Mucosa of rectum (tissue), 2 donors: ENCODE data around the gene JTB.

Experiments used
- H3K27ac ChIP-seq, 2 donors: one replicate each; pipeline ENCODE4 v1.7.0; 2013; ENCODE audit warnings: inconsistent platforms in 2 of 2, low read depth in 2 of 2, low read length in 2 of 2
- H3K27me3 ChIP-seq, 2 donors: one replicate each; pipeline ENCODE4 v1.7.0; 2013; ENCODE audit warnings: low read length in 2 of 2; ENCODE audit not compliant: control insufficient read depth in 2 of 2, insufficient read depth in 2 of 2
- H3K36me3 ChIP-seq, 2 donors: one replicate each; pipeline ENCODE4 v1.7.0; 2013; ENCODE audit warnings: low read length in 2 of 2; ENCODE audit not compliant: control insufficient read depth in 2 of 2, insufficient read depth in 2 of 2
- H3K4me1 ChIP-seq, 2 donors: one replicate each; pipeline ENCODE4 v1.7.0; 2013; ENCODE audit warnings: low read length in 2 of 2, mild to moderate bottlenecking in 1 of 2; ENCODE audit not compliant: control insufficient read depth in 2 of 2, insufficient read depth in 2 of 2
- H3K4me3 ChIP-seq, 2 donors: one replicate each; pipeline ENCODE4 v1.7.0; 2013; ENCODE audit warnings: low read length in 2 of 2
- H3K9ac ChIP-seq, 2 donors: one replicate each; pipeline ENCODE4 v1.7.0; 2013; ENCODE audit warnings: low read length in 2 of 2, low read depth in 1 of 2, mild to moderate bottlenecking in 1 of 2
- H3K9me3 ChIP-seq, 2 donors: one replicate each; pipeline ENCODE4 v1.7.0; 2013; ENCODE audit warnings: low read length in 2 of 2; ENCODE audit not compliant: control insufficient read depth in 2 of 2
- donor health status: healthy.
- donor health status: Normal muscosa, but diverticular disease.

Gene JTB

DNA sequence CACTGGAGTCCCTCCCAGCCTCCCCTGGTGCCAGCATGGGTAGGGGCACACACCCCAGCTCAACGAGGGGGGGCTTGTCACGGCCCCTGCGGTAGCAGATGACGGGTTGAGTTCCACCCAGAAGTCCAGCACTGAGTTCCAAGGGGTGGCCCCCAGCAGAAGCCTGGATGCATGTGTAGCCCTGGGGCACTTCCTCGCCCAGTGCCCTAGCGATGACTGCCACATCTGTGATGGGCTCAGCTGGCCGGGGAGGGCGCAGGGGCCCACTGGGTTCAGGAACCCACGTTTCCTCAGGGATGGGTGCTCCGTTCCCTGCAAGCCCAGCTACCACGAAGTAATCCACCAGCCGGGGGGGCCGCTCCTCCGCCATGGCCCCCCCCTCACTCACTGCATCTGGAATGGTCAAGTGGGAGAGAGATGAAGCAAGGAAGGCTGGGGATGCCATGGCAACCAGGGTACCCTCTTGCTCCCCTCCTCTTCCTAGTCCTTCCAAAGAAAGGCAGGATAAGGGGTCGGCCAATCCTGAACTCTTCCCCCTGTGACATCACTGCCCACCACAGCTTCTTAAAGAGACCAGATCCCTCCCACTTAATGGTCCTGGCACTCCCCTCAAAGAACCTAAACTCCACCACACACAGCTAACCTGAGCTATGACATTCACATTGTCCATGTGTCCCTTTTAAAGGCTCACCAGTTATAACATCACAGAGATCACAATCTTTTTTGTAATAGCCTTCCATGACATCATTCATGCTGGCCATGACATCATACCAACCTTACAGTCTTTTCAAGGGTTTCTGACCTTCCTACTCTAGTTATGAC, 33.3 kb downstream of the JTB start:
- Histone ChIP-seq H3K9me3 (no peaks in the 10 kb centered on the region), H3K36me3 (peaks cover 36 to 56% of the 10 kb centered on the region in 2 donors), H3K4me3 (peak overlapping the region in 1 of 2 donors; percentile 88), H3K27ac (peak overlapping the region; percentile 89 to 97), H3K27me3 (no peaks in the 10 kb centered on the region), H3K9ac (peak overlapping the region in 1 of 2 donors; percentile 88), H3K4me1 (peaks cover 17 to 20% of the 10 kb centered on the region in 2 donors)

DNA sequence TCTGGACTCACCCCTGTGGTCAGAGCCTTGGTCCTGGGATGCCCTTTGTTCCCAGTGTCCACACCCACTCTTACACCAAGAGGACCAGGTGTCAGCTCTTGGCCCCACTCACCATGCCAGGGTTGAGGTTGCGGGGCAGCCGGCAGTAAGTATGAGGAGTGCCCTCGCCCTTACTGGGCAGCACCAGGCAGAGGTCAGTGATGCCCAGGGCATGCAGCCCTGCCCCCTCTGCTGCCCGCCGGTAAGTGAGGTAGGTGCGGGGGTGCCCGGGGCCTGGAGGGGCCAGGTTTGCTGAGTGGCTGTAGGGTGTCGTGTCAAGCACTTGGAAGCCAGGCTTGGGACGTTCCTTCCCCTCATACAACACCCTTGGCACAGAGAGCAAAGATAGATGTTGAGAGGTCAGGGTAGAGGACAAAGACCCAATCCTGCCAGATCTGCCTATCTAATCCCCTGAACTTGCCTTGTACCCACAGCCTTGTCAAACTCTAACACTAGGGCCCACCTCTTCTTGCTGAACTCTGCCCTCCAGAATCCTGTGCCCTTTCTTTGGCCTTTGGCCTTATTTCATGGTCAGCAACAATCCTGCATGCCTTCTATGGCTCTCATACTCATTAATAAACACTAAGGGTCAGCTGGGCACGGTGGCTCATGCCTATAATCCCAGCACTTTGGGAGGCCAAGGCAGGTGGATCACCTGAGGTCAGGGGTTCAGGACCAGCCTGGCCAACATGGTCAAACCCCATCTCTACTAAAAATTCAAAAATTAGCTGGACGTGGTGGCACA, 34.5 kb downstream of the JTB start:
- Histone ChIP-seq H3K27me3 (no peaks in the 10 kb centered on the region), H3K9me3 (no peaks in the 10 kb centered on the region), H3K36me3 (peaks cover 24 to 44% of the 10 kb centered on the region in 2 donors), H3K4me1 (peaks cover 17 to 20% of the 10 kb centered on the region in 2 donors), H3K4me3 (no peak overlapping the region), H3K27ac (no peak overlapping the region), H3K9ac (no peak overlapping the region)

GRCh38 chr1:153941826-153942725, 35.4 kb downstream of the JTB start:
- no peaks in the 10 kb centered on the region for H3K27me3 ChIP-seq
- H3K9ac ChIP-seq = no peak overlapping the region
- peaks cover 15 to 20% of the 10 kb centered on the region in 2 donors for H3K4me1 ChIP-seq
- no peak overlapping the region for H3K4me3 ChIP-seq
- H3K9me3 ChIP-seq = no peaks in the 10 kb centered on the region
- H3K27ac ChIP-seq = no peak overlapping the region
- peaks cover 32 to 48% of the 10 kb centered on the region in 2 donors for H3K36me3 ChIP-seq

- Histone ChIP-seq H3K36me3 (peaks cover 43 to 60% of the 10 kb centered on the region in 2 donors), H3K9me3 (no peaks in the 10 kb centered on the region), H3K27ac (no peak overlapping the region), H3K27me3 (no peaks in the 10 kb centered on the region), H3K4me3 (no peak overlapping the region), H3K9ac (no peak overlapping the region), H3K4me1 (peaks cover 10 to 15% of the 10 kb centered on the region in 2 donors)
Observed at GRCh38 chr1:153940756-153941155, 36.7 kb downstream of the JTB start.

- H3K27me3 ChIP-seq = no peaks in the 10 kb centered on the region
- H3K27ac ChIP-seq = no peak overlapping the region
- no peaks in the 10 kb centered on the region for H3K9me3 ChIP-seq
- peaks cover 0 to 4% of the 10 kb centered on the region in 2 donors for H3K4me1 ChIP-seq
- no peak overlapping the region for H3K9ac ChIP-seq
- no peak overlapping the region for H3K4me3 ChIP-seq
- peaks cover 51 to 69% of the 10 kb centered on the region in 2 donors for H3K36me3 ChIP-seq
Observed at GRCh38 chr1:153939476-153939875, 38.0 kb downstream of the JTB start.

- Histone ChIP-seq H3K4me1 (peaks cover 0 to 4% of the 10 kb centered on the region in 2 donors), H3K27me3 (no peaks in the 10 kb centered on the region), H3K27ac (no peak overlapping the region), H3K9me3 (no peaks in the 10 kb centered on the region), H3K4me3 (no peak overlapping the region), H3K9ac (no peak overlapping the region), H3K36me3 (peaks cover 51 to 72% of the 10 kb centered on the region in 2 donors)
Observed at GRCh38 chr1:153938996-153939395, 38.5 kb downstream of the JTB start.

- Histone ChIP-seq H3K27me3 (no peaks in the 10 kb centered on the region), H3K9ac (no peak overlapping the region), H3K9me3 (no peaks in the 10 kb centered on the region), H3K36me3 (peaks cover 46 to 78% of the 10 kb centered on the region in 2 donors), H3K4me3 (no peak overlapping the region), H3K4me1 (no peaks in the 10 kb centered on the region), H3K27ac (no peak overlapping the region)
Observed at GRCh38 chr1:153937331-153937730, 40.1 kb downstream of the JTB start.

GRCh38 chr1:153936011-153936802, 41.3 kb downstream of the JTB start:
- no peaks in the 10 kb centered on the region for H3K4me1 ChIP-seq
- no peak overlapping the region for H3K9ac ChIP-seq
- no peak overlapping the region for H3K27ac ChIP-seq
- H3K36me3 ChIP-seq = peaks cover 49 to 74% of the 10 kb centered on the region in 2 donors
- H3K27me3 ChIP-seq = no peaks in the 10 kb centered on the region
- H3K4me3 ChIP-seq = no peak overlapping the region
- H3K9me3 ChIP-seq = no peaks in the 10 kb centered on the region

GRCh38 chr1:153934746-153935145, 42.7 kb downstream of the JTB start:
- Histone ChIP-seq H3K27me3 (no peaks in the 10 kb centered on the region), H3K9ac (no peak overlapping the region), H3K36me3 (peaks cover 54 to 73% of the 10 kb centered on the region in 2 donors), H3K27ac (no peak overlapping the region), H3K4me1 (no peaks in the 10 kb centered on the region), H3K9me3 (no peaks in the 10 kb centered on the region), H3K4me3 (no peak overlapping the region)
